Lower leg skin (tissue), 4 donors: ENCODE measurements around the gene TTLL1. TPM values are rescaled to one million over a fixed set of nuclear protein-coding genes. Genes with fewer than 3 reads are reported as not detected.

Source experiments
- DNase-seq, 2 donors: peaks; one replicate each; pipeline ENCODE4 v3.0.0-alpha.2; 2019; ENCODE audit warnings: low spot score in 2 of 2
- H3K4me3 ChIP-seq: fragments of 200-600 bp; sonication (generic); 2 replicates; pipeline ENCODE4 v1.5.1; 2017; ENCODE audit warnings: mild to moderate bottlenecking, low read depth; ENCODE audit not compliant: poor library complexity, severe bottlenecking
- POLR2A ChIP-seq, 2 donors: fragments of 450-650 bp; IDR thresholded peaks; one replicate each; pipeline ENCODE4 v1.6.1; 2016 to 2017; ENCODE audit warnings: antibody characterized with exemption in 2 of 2, mild to moderate bottlenecking in 1 of 2, moderate library complexity in 1 of 2
- WGBS, 2 donors: methylation state at CpG; one replicate each; pipeline ENCODE4 v1.1.5; 2018; 5-methylcytosine and 5-hydroxymethylcytosine counted together
- intact Hi-C: fragments of 100-400 bp; cut with DNase I; formaldehyde crosslinking; loops from one replicate; pipeline ENCODE4 v1.15.0; 2023; ENCODE audit warnings: low total_unique reads
- total RNA-seq, 4 donors: library from RNA; depleted of rRNA; stranded (reverse); fragments of >200 nt; gene quantifications; one replicate each; pipeline ENCODE4 v1.1.0, GENCODE V29; 2016
- TF ChIP-seq, protein P1 (sequence below), 3 donors: fragments of 450-650 bp; IDR thresholded peaks; one replicate each; pipeline ENCODE4 v1.5.1; 2016; ENCODE audit warnings: antibody characterized with exemption in 3 of 3, mild to moderate bottlenecking in 3 of 3, moderate library complexity in 2 of 3

Gene TTLL1
- total RNA-seq, 4 donors from 2014 or later, result 1.9 to 7.9 (median 5.4) TPM

DNA sequence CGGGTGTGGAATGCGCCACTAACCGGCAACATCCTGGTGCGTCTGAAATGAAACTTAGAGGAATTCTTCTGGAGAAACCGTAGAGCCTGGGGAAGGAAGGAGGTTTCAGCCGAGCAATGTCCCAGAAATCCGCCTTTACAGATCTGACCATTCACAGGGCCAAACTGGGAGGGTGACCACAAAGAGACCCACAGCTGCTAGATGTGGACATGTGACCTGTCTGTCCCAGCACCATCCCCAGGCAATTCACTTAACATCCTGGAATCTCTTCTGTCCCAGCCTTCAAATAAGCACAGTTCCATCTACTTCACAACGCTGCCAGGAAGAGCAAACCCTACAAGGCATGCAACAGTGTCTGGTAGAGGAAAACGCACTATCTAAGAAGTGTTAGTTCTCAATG is 44.2 kb upstream of the TTLL1 start:
- 85 to 86% methylated on average over 9 of the region's 9 CpGs for WGBS, 2 donors
- no peak for DNase-seq
- intact Hi-C loops, result no loop called here
- no peak overlapping the region for H3K4me3 ChIP-seq
- TF ChIP-seq, protein P1, sequence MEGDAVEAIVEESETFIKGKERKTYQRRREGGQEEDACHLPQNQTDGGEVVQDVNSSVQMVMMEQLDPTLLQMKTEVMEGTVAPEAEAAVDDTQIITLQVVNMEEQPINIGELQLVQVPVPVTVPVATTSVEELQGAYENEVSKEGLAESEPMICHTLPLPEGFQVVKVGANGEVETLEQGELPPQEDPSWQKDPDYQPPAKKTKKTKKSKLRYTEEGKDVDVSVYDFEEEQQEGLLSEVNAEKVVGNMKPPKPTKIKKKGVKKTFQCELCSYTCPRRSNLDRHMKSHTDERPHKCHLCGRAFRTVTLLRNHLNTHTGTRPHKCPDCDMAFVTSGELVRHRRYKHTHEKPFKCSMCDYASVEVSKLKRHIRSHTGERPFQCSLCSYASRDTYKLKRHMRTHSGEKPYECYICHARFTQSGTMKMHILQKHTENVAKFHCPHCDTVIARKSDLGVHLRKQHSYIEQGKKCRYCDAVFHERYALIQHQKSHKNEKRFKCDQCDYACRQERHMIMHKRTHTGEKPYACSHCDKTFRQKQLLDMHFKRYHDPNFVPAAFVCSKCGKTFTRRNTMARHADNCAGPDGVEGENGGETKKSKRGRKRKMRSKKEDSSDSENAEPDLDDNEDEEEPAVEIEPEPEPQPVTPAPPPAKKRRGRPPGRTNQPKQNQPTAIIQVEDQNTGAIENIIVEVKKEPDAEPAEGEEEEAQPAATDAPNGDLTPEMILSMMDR (IDR thresholded peaks at IDR 0.05), result no peak
- no peak for TF ChIP-seq POLR2A (IDR thresholded peaks at IDR 0.05)

DNA sequence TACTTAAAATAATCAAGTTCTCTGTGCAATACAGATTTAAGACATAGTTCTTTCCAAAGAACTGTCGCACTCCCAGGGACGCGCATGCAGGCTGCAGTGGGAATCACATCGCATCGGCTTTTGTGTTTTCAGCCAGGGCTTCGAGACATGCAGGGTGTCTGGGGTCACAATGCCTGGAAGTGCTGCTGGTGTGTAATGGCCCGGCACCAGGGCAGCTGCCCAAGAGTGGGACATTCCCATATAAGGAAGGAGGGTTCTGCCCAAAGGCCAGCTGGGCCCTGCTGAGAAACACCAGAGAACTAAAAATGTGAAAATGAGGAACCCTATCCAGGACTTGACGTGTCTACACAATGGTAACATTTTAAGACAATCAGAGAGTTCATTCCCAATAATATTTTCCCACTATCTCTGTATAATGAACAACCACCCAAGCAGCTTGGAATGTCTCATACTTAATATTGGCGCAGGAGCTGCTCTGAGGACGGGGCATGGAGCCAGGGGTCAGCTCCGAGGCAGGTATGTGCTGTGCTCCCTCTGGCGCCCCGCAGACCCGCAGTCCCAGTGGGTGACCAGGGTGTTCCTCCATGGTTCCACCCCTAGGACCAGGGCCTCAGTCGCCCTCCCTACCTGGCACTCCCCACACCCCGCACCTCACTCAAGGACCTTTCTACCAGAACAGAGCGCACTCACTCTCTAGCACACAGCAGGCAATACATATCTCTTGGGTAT is 42.7 kb upstream of the TTLL1 start:
- H3K4me3 ChIP-seq, result no peak overlapping the region
- DNase-seq, result no peak
- TF ChIP-seq, protein P1 (IDR thresholded peaks at IDR 0.05), result no peak
- no peak for TF ChIP-seq POLR2A (IDR thresholded peaks at IDR 0.05)
- intact Hi-C loops, result no loop called here
- WGBS, 2 donors, result 86 to 87% methylated on average over 17 of the region's 17 CpGs

DNA sequence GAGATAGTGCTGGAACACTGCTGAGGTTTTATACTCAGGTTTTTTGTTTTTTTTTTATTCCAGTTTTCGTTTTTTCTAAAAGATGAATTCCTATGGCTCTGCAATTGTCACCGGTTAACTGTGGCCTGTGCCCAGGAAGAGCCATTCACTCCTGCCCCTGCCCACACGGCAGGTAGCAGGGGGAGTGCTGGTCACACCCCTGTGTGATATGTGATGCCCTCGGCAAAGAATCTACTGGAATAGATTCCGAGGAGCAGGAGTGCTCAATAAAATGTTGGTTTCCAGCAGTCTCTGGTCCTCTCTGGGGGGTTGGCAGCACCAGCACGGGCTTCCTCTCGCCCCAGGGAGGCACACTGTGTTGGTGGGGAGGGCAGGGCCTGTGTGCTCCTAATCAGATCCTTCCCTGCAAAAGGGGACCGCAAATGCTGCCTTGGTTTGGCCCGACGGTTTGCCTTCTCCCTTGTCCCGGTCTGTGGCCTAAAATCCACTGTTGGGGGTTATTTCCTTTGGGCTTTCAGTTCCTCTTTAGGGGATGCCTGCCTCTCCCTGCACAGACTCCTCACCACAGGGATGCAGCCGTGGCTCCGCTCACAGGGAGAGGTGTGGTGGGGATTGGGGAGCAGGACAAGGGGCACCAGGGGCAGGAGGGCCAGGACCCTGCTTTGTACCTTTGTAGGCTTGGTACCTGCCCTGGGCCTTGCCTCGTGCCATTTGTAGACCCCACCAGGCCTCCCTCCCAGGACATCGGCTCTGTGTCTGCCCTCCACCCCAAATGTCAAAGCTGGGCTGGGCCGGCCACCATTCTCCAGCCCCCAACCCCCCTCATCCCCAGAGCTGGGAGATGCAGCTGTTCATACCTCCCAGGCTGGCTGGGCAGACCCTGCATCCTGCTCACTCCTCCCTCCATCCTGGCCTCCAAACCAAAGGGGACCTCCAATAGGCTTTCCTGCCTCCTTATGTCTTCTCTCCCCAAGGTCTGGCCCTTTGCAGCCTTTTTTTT is 40.5 kb upstream of the TTLL1 start:
- DNase-seq, result no peak
- 57 to 62% methylated on average over 16 of the region's 16 CpGs for WGBS, 2 donors
- no peak overlapping the region for H3K4me3 ChIP-seq
- no peak for TF ChIP-seq POLR2A (IDR thresholded peaks at IDR 0.05)
- TF ChIP-seq, protein P1 (IDR thresholded peaks at IDR 0.05), result no peak
- intact Hi-C loops, result loop anchor here (2.0 kb wide), 1 partner anchor 25 kb away; no protein-coding TSS in a partner anchor

DNA sequence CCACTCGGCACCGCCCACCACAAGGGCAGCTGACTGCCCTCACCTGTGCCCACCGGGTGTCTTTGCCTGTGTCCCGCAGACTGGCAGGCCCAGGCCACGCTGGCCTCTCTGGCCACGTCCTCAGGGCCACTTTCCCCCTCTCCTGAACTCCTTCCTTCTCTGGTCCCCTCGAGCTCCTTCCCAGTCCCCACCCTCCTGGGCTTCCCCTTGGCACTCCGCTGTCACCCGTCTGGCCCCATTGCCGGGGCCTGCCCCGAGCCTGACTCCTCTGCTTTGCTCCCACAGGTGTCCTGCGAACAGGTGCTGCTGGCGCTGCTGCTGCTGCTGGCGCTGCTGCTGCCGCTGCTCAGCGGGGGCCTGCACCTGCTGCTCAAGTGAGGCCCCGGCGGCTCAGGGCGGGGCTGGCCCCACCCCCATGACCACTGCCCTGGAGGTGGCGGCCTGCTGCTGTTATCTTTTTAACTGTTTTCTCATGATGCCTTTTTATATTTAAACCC is 39.8 kb upstream of the TTLL1 start:
- H3K4me3 ChIP-seq, result no peak overlapping the region
- 50 to 56% methylated on average over 19 to 20 of the region's 20 CpGs for WGBS, 2 donors
- TF ChIP-seq, protein P1 (IDR thresholded peaks at IDR 0.05), result no peak
- TF ChIP-seq POLR2A (IDR thresholded peaks at IDR 0.05), result no peak
- intact Hi-C loops, result loop anchor here (2.0 kb wide), 1 partner anchor 26 kb away; no protein-coding TSS in a partner anchor
- no peak for DNase-seq

DNA sequence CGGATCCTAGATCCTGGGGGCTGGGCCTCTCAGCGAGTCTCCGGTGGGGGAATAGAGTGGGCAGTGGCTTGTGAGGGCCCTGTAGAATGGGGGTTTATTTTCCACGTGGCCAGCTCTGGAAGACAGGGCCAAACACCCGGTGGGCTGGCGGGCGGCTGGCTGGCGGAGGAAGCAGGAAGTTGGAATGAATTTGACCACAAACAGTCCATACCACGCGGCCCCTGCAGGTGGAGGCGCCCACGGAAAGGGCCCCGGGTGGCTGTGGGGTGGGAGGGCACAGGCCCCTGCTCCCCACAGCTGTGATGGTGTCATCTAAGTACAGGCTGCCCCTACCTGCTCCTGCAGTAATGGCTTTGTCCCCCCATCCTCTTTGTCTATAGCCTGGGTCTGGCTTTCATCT is 38.9 kb upstream of the TTLL1 start:
- intact Hi-C loops, result loop anchor here (2.0 kb wide), 1 partner anchor 27 kb away; no protein-coding TSS in a partner anchor
- TF ChIP-seq, protein P1 (IDR thresholded peaks at IDR 0.05), result no peak
- no peak for TF ChIP-seq POLR2A (IDR thresholded peaks at IDR 0.05)
- DNase-seq, result no peak
- 56 to 57% methylated on average over 13 of the region's 13 CpGs for WGBS, 2 donors
- no peak overlapping the region for H3K4me3 ChIP-seq
